CD4-positive, CD25-positive, alpha-beta regulatory T cell (primary cell): ENCODE measurements around the gene YPEL3. TPM values are rescaled to one million over a fixed set of nuclear protein-coding genes. Genes with fewer than 3 reads are reported as not detected.

Experiments
- ATAC-seq, 2 donors: fragments of 150-1000 bp; cut with Tn5 transposase; one replicate each; pipeline ENCODE4 v1.10.0; 2021; ENCODE audit warnings: low read depth in 2 of 2, moderate number of reproducible peaks in 2 of 2, moderate library complexity in 1 of 2
- DNase-seq, 3 donors: peaks; one replicate each; pipeline versions ENCODE4 v3.0.0 to v3.0.0-alpha.2; 2012 to 2022; ENCODE audit warnings: mixed read lengths in 1 of 3
- H3K27ac ChIP-seq: one replicate; pipeline ENCODE4 v1.7.0; 2013; ENCODE audit warnings: mild to moderate bottlenecking, low read length; ENCODE audit not compliant: insufficient read depth, poor library complexity, severe bottlenecking
- H3K27me3 ChIP-seq: one replicate; pipeline ENCODE4 v1.7.0; 2013; ENCODE audit warnings: low read length; ENCODE audit not compliant: control insufficient read depth, insufficient read depth
- H3K36me3 ChIP-seq: one replicate; pipeline ENCODE4 v1.7.0; 2013; ENCODE audit warnings: mild to moderate bottlenecking, low read length, moderate library complexity; ENCODE audit not compliant: control insufficient read depth, insufficient read depth
- H3K4me1 ChIP-seq: 2 replicates; pipeline ENCODE4 v1.7.0; 2013; ENCODE audit warnings: mild to moderate bottlenecking, low read length; ENCODE audit not compliant: insufficient read depth, control insufficient read depth, poor library complexity, severe bottlenecking
- H3K4me3 ChIP-seq: one replicate; pipeline ENCODE4 v1.7.0; 2013; ENCODE audit warnings: low read depth, mild to moderate bottlenecking, low read length, moderate library complexity
- H3K9me3 ChIP-seq, 2 experiments: 1 replicate in 1 of 2; 2 replicates in 1 of 2; pipeline ENCODE4 v1.7.0; 2013; ENCODE audit warnings: low read length in 2 of 2, mild to moderate bottlenecking in 1 of 2, moderate library complexity in 1 of 2; ENCODE audit not compliant: control insufficient read depth in 2 of 2
- H3K27ac Mint-ChIP-seq, 3 donors: one replicate each; pipeline ENCODE4 v1.8.0; 2020 to 2022; ENCODE audit warnings: mild to moderate bottlenecking in 3 of 3, mixed read lengths in 3 of 3, moderate library complexity in 2 of 3
- H3K27me3 Mint-ChIP-seq: one replicate; pipeline ENCODE4 v1.8.0; 2022; ENCODE audit warnings: mild to moderate bottlenecking, mixed read lengths
- H3K36me3 Mint-ChIP-seq: one replicate; pipeline ENCODE4 v1.8.0; 2020; ENCODE audit warnings: mixed read lengths
- H3K4me1 Mint-ChIP-seq, 4 donors: one replicate each; pipeline ENCODE4 v1.8.0; 2020 to 2022; ENCODE audit warnings: mixed read lengths in 4 of 4, mild to moderate bottlenecking in 1 of 4
- H3K4me3 Mint-ChIP-seq, 4 donors: one replicate each; pipeline ENCODE4 v1.8.0; 2020 to 2022; ENCODE audit warnings: mild to moderate bottlenecking in 4 of 4, mixed read lengths in 4 of 4, moderate library complexity in 3 of 4
- H3K9me3 Mint-ChIP-seq, 7 donors: one replicate each; pipeline ENCODE4 v1.8.0; 2020 to 2022; ENCODE audit warnings: mixed read lengths in 7 of 7, mild to moderate bottlenecking in 3 of 7, moderate library complexity in 2 of 7
- polyA plus RNA-seq, 4 donors: library from polyadenylated mRNA; unstranded; fragments of 300-500 nt; fragmentation: Illumina TruSeq; gene quantifications; one replicate each; pipeline ENCODE4 v1.2.3, GENCODE V29; 2021
- total RNA-seq: library from RNA; stranded (reverse); gene quantifications from one replicate; pipeline ENCODE4 v1.2.3, GENCODE V29; 2022

Gene YPEL3
- total and polyA plus RNA-seq, 5 donors from 2014 or later, result 121 to 319 (median 292) TPM

- H3K4me3 Mint-ChIP-seq, result peak overlapping the region; percentile 96 to 100 (median 100)
- no peak for DNase-seq
- peaks cover 8% of the 10 kb centered on the region for H3K27me3 Mint-ChIP-seq
- peak overlapping the region; percentile 96 to 99 (median 99) for H3K27ac Mint-ChIP-seq
- H3K36me3 Mint-ChIP-seq, result peaks cover 10% of the 10 kb centered on the region
- peaks cover 47% of the 10 kb centered on the region for H3K4me1 ChIP-seq
- H3K4me3 ChIP-seq, result peak overlapping the region; percentile 88
- H3K9me3 Mint-ChIP-seq, result no peaks in the 10 kb centered on the region
- H3K9me3 ChIP-seq, result no peaks in the 10 kb centered on the region
- H3K27ac ChIP-seq, result peak overlapping the region; percentile 93
- H3K36me3 ChIP-seq, result peaks cover 25% of the 10 kb centered on the region
- peaks cover 7 to 43% (median 22%) of the 10 kb centered on the region in 4 donors for H3K4me1 Mint-ChIP-seq
- no peaks in the 10 kb centered on the region for H3K27me3 ChIP-seq
- ATAC-seq, result no peak
Measured at GRCh38 chr16:30064729-30065101, 31.3 kb downstream of the YPEL3 start.

- Mint-ChIP-seq H3K4me1 (peaks cover 7 to 37% (median 19%) of the 10 kb centered on the region in 4 donors), H3K9me3 (no peaks in the 10 kb centered on the region), H3K4me3 (peak overlapping the region; percentile 96 to 100 (median 100)), H3K27me3 (peaks cover 8% of the 10 kb centered on the region), H3K27ac (peak overlapping the region; percentile 96 to 99 (median 99)), H3K36me3 (peaks cover 7% of the 10 kb centered on the region)
- H3K36me3 ChIP-seq, result peaks cover 19% of the 10 kb centered on the region
- H3K27ac ChIP-seq, result peak overlapping the region; percentile 93
- H3K9me3 ChIP-seq, result no peaks in the 10 kb centered on the region
- peaks cover 41% of the 10 kb centered on the region for H3K4me1 ChIP-seq
- H3K27me3 ChIP-seq, result no peaks in the 10 kb centered on the region
- H3K4me3 ChIP-seq, result peak overlapping the region; percentile 88
- ATAC-seq, result peak; percentile 25 to 30
- peak; percentile 47 to 87 (median 75) for DNase-seq
Measured at GRCh38 chr16:30063893-30064728, 31.9 kb downstream of the YPEL3 start.

GRCh38 chr16:30063278-30063892, 32.6 kb downstream of the YPEL3 start:
- Mint-ChIP-seq H3K27ac (peak overlapping the region; percentile 20 to 99 (median 96)), H3K9me3 (no peaks in the 10 kb centered on the region), H3K4me3 (peak overlapping the region; percentile 96 to 100 (median 100)), H3K4me1 (peaks cover 3 to 30% (median 14%) of the 10 kb centered on the region in 4 donors), H3K27me3 (peaks cover 8% of the 10 kb centered on the region), H3K36me3 (peaks cover 2% of the 10 kb centered on the region)
- Histone ChIP-seq H3K4me3 (no peak overlapping the region), H3K36me3 (peaks cover 12% of the 10 kb centered on the region), H3K27ac (peak overlapping the region; percentile 93), H3K4me1 (peaks cover 33% of the 10 kb centered on the region), H3K9me3 (no peaks in the 10 kb centered on the region), H3K27me3 (no peaks in the 10 kb centered on the region)
- ATAC-seq, result no peak
- no peak for DNase-seq

GRCh38 chr16:30060836-30061554, 35.0 kb downstream of the YPEL3 start:
- H3K27me3 ChIP-seq, result no peaks in the 10 kb centered on the region
- Mint-ChIP-seq H3K9me3 (no peaks in the 10 kb centered on the region), H3K4me1 (peaks cover 0 to 13% (median 5%) of the 10 kb centered on the region in 4 donors), H3K27ac (peak overlapping the region in 2 of 3 donors; percentile 43 to 48), H3K27me3 (peaks cover 8% of the 10 kb centered on the region), H3K4me3 (peak overlapping the region in 2 of 4 donors; percentile 58 to 69), H3K36me3 (no peaks in the 10 kb centered on the region)
- H3K9me3 ChIP-seq, result no peaks in the 10 kb centered on the region
- peaks cover 12% of the 10 kb centered on the region for H3K4me1 ChIP-seq
- ATAC-seq (no peak), DNase-seq (no peak)
- H3K27ac ChIP-seq, result no peak overlapping the region
- H3K36me3 ChIP-seq, result no peaks in the 10 kb centered on the region
- H3K4me3 ChIP-seq, result no peak overlapping the region

- H3K4me1 ChIP-seq, result peaks cover 13% of the 10 kb centered on the region
- H3K36me3 ChIP-seq, result no peaks in the 10 kb centered on the region
- ATAC-seq, result no peak
- peaks cover 0 to 15% (median 6%) of the 10 kb centered on the region in 4 donors for H3K4me1 Mint-ChIP-seq
- H3K27ac Mint-ChIP-seq, result peak overlapping the region in 1 of 3 donors; percentile 43
- no peaks in the 10 kb centered on the region for H3K27me3 ChIP-seq
- no peak overlapping the region for H3K27ac ChIP-seq
- no peak for DNase-seq
- H3K36me3 Mint-ChIP-seq, result no peaks in the 10 kb centered on the region
- peak overlapping the region in 2 of 4 donors; percentile 58 to 69 for H3K4me3 Mint-ChIP-seq
- H3K9me3 ChIP-seq, result no peaks in the 10 kb centered on the region
- H3K27me3 Mint-ChIP-seq, result peaks cover 8% of the 10 kb centered on the region
- H3K9me3 Mint-ChIP-seq, result no peaks in the 10 kb centered on the region
- H3K4me3 ChIP-seq, result no peak overlapping the region
Measured at GRCh38 chr16:30060346-30060745, 35.7 kb downstream of the YPEL3 start.

GRCh38 chr16:30054959-30055553, 41.0 kb downstream of the YPEL3 start:
- Histone ChIP-seq H3K27ac (no peak overlapping the region), H3K9me3 (no peaks in the 10 kb centered on the region), H3K36me3 (no peaks in the 10 kb centered on the region), H3K4me3 (no peak overlapping the region), H3K4me1 (peaks cover 18% of the 10 kb centered on the region), H3K27me3 (no peaks in the 10 kb centered on the region)
- Mint-ChIP-seq H3K27ac (peak overlapping the region in 1 of 3 donors; percentile 91), H3K36me3 (no peaks in the 10 kb centered on the region), H3K9me3 (no peaks in the 10 kb centered on the region), H3K4me3 (peak overlapping the region; percentile 44 to 90 (median 74)), H3K4me1 (peaks cover 0 to 26% (median 9%) of the 10 kb centered on the region in 4 donors), H3K27me3 (no peaks in the 10 kb centered on the region)
- DNase-seq, result peak in 2 of 3 donors; percentile 35 to 63
- peak; percentile 60 to 66 for ATAC-seq

GRCh38 chr16:30054451-30054850, 41.6 kb downstream of the YPEL3 start:
- Mint-ChIP-seq H3K9me3 (no peaks in the 10 kb centered on the region), H3K4me1 (peaks cover 0 to 26% (median 9%) of the 10 kb centered on the region in 4 donors), H3K27ac (peak overlapping the region in 2 of 3 donors; percentile 31 to 66), H3K4me3 (peak overlapping the region; percentile 75 to 91 (median 83)), H3K36me3 (no peaks in the 10 kb centered on the region), H3K27me3 (no peaks in the 10 kb centered on the region)
- H3K4me1 ChIP-seq, result peaks cover 18% of the 10 kb centered on the region
- H3K27me3 ChIP-seq, result no peaks in the 10 kb centered on the region
- DNase-seq, result no peak
- no peaks in the 10 kb centered on the region for H3K36me3 ChIP-seq
- ATAC-seq, result no peak
- H3K27ac ChIP-seq, result no peak overlapping the region
- no peaks in the 10 kb centered on the region for H3K9me3 ChIP-seq
- H3K4me3 ChIP-seq, result no peak overlapping the region
